Neural progenitor cell (in vitro differentiated cells): ENCODE data around the gene ARHGAP26.

Source experiments
- EZH2 ChIP-seq: fragments of 200-600 bp; sonication (generic); IDR thresholded peaks from 2 replicates; pipeline ENCODE4 v1.6.1; 2017; ENCODE audit warnings: antibody characterized with exemption, mild to moderate bottlenecking, moderate library complexity
- EZH2phosphoT487 ChIP-seq: fragments of 200-600 bp; sonication (generic); IDR thresholded peaks from 2 replicates; pipeline ENCODE4 v1.6.1; 2017; ENCODE audit warnings: antibody characterized with exemption
- TF ChIP-seq, protein P1 (sequence below): fragments of 200-600 bp; sonication (generic); IDR thresholded peaks from 2 replicates; pipeline ENCODE4 v1.5.1; 2017; ENCODE audit warnings: antibody characterized with exemption, mild to moderate bottlenecking

DNA sequence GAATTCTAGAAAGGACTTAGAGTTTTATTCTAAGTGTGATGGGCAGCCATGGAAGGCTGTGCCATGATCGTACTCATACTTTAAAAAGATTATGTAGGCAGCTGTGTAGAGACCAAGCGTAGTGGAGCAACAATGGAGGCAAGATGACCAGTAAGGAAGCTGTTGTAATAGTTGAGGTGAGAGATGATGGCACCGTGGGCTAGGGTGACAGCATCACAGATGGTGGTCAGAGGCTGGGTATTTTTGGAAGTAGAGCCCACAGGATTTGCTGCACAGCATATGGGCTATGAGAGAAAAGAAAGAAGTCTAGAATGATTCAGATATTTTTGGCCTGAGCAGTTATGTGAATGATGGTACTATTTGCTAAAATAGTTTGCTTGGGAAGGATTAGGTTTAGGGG, 7.7 kb downstream of the ARHGAP26 start:
- TF ChIP-seq, protein P1, sequence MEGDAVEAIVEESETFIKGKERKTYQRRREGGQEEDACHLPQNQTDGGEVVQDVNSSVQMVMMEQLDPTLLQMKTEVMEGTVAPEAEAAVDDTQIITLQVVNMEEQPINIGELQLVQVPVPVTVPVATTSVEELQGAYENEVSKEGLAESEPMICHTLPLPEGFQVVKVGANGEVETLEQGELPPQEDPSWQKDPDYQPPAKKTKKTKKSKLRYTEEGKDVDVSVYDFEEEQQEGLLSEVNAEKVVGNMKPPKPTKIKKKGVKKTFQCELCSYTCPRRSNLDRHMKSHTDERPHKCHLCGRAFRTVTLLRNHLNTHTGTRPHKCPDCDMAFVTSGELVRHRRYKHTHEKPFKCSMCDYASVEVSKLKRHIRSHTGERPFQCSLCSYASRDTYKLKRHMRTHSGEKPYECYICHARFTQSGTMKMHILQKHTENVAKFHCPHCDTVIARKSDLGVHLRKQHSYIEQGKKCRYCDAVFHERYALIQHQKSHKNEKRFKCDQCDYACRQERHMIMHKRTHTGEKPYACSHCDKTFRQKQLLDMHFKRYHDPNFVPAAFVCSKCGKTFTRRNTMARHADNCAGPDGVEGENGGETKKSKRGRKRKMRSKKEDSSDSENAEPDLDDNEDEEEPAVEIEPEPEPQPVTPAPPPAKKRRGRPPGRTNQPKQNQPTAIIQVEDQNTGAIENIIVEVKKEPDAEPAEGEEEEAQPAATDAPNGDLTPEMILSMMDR, result no peak
- TF ChIP-seq EZH2phosphoT487 (no peak), EZH2 (no peak)
